ENCODE measurements around the gene BAHD1. TPM values are rescaled to one million over a fixed set of nuclear protein-coding genes. Genes with fewer than 3 reads are reported as not detected.
"Not testable (repeated sequence)": the region's sequence is repeated elsewhere in the genome, so short reads cannot be mapped to it uniquely, and the experiment has no call there.

BAHD1 gene
- total RNA-seq, 1 donor from 2014 or later, result 17.1 TPM

- no peak overlapping the region for H3K4me3 ChIP-seq
- no peak overlapping the region for H3K27ac ChIP-seq (replicated peaks)
- intact Hi-C loops (cut with micrococcal nuclease), result no loop called here
- H3K4me1 ChIP-seq, result peaks cover 76% of the 10 kb centered on the region
- no peaks in the 10 kb centered on the region for H3K27me3 ChIP-seq (ENCODE audit: low read depth)
- H3K9me3 ChIP-seq (replicated peaks), result no peaks in the 10 kb centered on the region
- H3K36me3 ChIP-seq, result no peaks in the 10 kb centered on the region
- TF ChIP-seq CTCF (IDR thresholded peaks at IDR 0.05; ENCODE audit: borderline replicate concordance), result no peak
- no peak for DNase-seq
Observed at GRCh38 chr15:40452296-40453090, 11.7 kb downstream of the BAHD1 start.

DNA sequence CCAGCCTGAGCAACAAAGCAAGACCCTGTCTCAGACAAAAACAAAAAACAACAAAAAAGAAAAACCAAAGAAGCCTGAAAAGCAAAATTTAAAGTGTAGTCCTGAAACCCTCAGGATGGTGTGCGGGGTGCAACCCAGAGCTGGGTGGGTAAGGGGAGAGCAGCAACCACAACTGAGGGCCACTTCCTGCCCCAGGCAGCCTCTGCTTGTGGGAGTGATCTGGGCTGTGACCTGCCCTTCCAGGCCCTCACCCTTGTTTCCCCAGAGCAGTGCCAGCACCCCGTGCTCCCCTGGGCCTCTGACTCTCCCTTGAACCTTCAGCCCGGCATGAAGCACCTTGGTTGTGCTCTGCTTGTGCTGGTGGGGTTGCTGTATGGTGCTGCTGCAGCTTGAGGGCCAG lies 13.2 kb downstream of the BAHD1 start:
- DNase-seq; H3K27me3 ChIP-seq (ENCODE audit: low read depth); H3K36me3 ChIP-seq; H3K27ac ChIP-seq (replicated peaks); H3K9me3 ChIP-seq (replicated peaks); H3K4me3 ChIP-seq; intact Hi-C loops (cut with micrococcal nuclease): not testable (repeated sequence)
- H3K4me1 ChIP-seq, result peaks cover 76% of the 10 kb centered on the region

GRCh38 chr15:40454904-40455391 lies 14.2 kb downstream of the BAHD1 start:
- TF ChIP-seq CTCF (IDR thresholded peaks at IDR 0.05; ENCODE audit: borderline replicate concordance), result no peak
- H3K27ac ChIP-seq (replicated peaks), result no peak overlapping the region
- H3K4me3 ChIP-seq, result no peak overlapping the region
- intact Hi-C loops (cut with micrococcal nuclease), result no loop called here
- peaks cover 16% of the 10 kb centered on the region for H3K36me3 ChIP-seq
- peaks cover 72% of the 10 kb centered on the region for H3K4me1 ChIP-seq
- H3K9me3 ChIP-seq (replicated peaks), result no peaks in the 10 kb centered on the region
- H3K27me3 ChIP-seq (ENCODE audit: low read depth), result no peaks in the 10 kb centered on the region
- no peak for DNase-seq

DNA sequence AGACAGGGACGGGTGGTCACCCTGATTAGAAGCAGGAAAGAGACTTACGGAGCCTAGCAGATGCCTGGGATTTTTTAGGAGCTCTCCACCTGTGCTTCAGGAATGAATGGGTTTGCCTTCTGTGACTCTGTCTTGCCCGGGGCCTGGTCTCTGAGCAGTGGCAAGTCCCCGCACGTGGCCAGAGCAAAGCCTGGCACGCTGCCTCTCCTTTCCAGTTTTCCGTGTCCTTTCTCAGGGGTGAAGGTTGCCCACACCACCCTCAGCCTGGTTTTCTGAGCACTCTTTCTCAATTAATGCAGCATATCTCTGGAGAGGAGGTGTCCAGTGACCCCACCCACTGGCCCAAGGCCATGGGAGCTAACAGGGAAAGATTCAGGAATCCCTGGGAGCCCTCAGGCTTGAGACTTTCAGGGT lies 15.6 kb downstream of the BAHD1 start:
- Histone ChIP-seq H3K27me3 (ENCODE audit: low read depth) (no peaks in the 10 kb centered on the region), H3K27ac (replicated peaks) (peak overlapping the region; percentile 64), H3K36me3 (peaks cover 27% of the 10 kb centered on the region), H3K4me1 (peaks cover 60% of the 10 kb centered on the region), H3K9me3 (replicated peaks) (no peaks in the 10 kb centered on the region), H3K4me3 (no peak overlapping the region)
- TF ChIP-seq CTCF (IDR thresholded peaks at IDR 0.05; ENCODE audit: borderline replicate concordance), result no peak
- DNase-seq, result no peak
- intact Hi-C loops (cut with micrococcal nuclease), result no loop called here

- no peaks in the 10 kb centered on the region for H3K9me3 ChIP-seq (replicated peaks)
- TF ChIP-seq CTCF (IDR thresholded peaks at IDR 0.05; ENCODE audit: borderline replicate concordance), result no peak
- no peaks in the 10 kb centered on the region for H3K27me3 ChIP-seq (ENCODE audit: low read depth)
- peak overlapping the region; percentile 64 for H3K27ac ChIP-seq (replicated peaks)
- H3K4me3 ChIP-seq, result no peak overlapping the region
- H3K36me3 ChIP-seq, result peaks cover 31% of the 10 kb centered on the region
- intact Hi-C loops (cut with micrococcal nuclease), result no loop called here
- DNase-seq, result no peak
- peaks cover 56% of the 10 kb centered on the region for H3K4me1 ChIP-seq
Observed at GRCh38 chr15:40456738-40457137, 16.0 kb downstream of the BAHD1 start.
